Adipocyte (in vitro differentiated cells): ENCODE measurements around the gene TMEM117.
"Not testable (repeated sequence)": the region's sequence is repeated elsewhere in the genome, so short reads cannot be mapped to it uniquely, and the experiment has no call there.

Experiments
- DNase-seq: peaks from one replicate; pipeline ENCODE4 v3.0.0-alpha.2; 2015; ENCODE audit warnings: low read depth
- H3K27me3 ChIP-seq: replicated peaks from 2 replicates; pipeline ENCODE4 v1.7.0; 2013; ENCODE audit warnings: mild to moderate bottlenecking, low read length, moderate library complexity; ENCODE audit not compliant: control insufficient read depth, insufficient read depth
- H3K36me3 ChIP-seq: 2 replicates; pipeline ENCODE4 v1.7.0; 2013; ENCODE audit warnings: low read length, mild to moderate bottlenecking, moderate library complexity; ENCODE audit not compliant: control insufficient read depth, insufficient read depth, severe bottlenecking
- H3K4me1 ChIP-seq: 2 replicates; pipeline ENCODE4 v1.7.0; 2013; ENCODE audit warnings: mild to moderate bottlenecking, low read length, moderate library complexity; ENCODE audit not compliant: control insufficient read depth, insufficient read depth
- H3K4me3 ChIP-seq: 2 replicates; pipeline ENCODE4 v1.7.0; 2013; ENCODE audit warnings: mild to moderate bottlenecking, low read length, moderate library complexity
- H3K9ac ChIP-seq: 2 replicates; pipeline ENCODE4 v1.7.0; 2013; ENCODE audit warnings: mild to moderate bottlenecking, low read length, moderate library complexity
- H3K9me3 ChIP-seq: 2 replicates; pipeline ENCODE4 v1.7.0; 2013; ENCODE audit warnings: mild to moderate bottlenecking, low read length, moderate library complexity; ENCODE audit not compliant: control insufficient read depth

The TMEM117 gene

DNA sequence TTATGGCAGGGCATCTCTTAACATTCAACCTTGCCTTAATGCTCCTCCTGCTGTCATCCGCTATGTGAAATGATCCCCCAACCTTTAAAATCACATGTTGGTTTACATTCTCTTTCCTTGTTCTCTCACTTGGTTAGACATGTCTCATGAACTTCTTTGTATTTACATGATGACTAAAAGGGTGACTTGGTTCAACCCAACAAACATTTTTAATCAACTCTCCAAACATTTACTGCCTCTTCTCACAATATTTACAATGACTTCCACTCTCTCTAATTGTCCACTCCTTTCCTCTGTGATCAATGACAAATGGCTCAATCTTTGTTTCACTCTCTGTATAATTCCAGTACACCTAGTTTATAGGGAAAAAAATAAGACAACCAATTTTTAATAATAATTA lies 534.1 kb downstream of the TMEM117 start:
- DNase-seq: no peak
- Histone ChIP-seq H3K36me3 (no peaks in the 10 kb centered on the region), H3K4me3 (no peak overlapping the region), H3K9me3 (no peaks in the 10 kb centered on the region), H3K4me1 (no peaks in the 10 kb centered on the region), H3K27me3 (no peaks in the 10 kb centered on the region), H3K9ac (no peak overlapping the region)

DNA sequence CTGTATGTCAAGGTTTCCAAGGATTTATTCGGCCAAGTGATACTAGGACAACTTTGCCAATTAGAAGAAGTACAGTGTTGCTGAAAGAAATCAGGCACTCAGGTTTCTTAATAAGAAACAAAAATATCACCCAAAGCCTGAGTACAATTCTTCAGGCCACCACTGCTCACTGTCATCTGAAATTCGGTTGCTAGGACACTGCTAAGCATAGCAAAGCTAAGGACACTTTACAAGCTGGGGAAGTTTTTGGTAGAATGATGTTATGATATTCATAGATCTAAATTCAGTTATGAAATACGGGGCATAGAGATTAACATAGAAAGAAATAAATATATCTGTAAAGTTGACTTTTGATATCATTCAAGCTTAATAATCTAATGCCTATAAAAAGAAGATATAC lies 535.1 kb downstream of the TMEM117 start:
- DNase-seq: no peak
- Histone ChIP-seq H3K36me3 (no peaks in the 10 kb centered on the region), H3K9ac (no peak overlapping the region), H3K9me3 (no peaks in the 10 kb centered on the region), H3K27me3 (no peaks in the 10 kb centered on the region), H3K4me3 (no peak overlapping the region), H3K4me1 (no peaks in the 10 kb centered on the region)

DNA sequence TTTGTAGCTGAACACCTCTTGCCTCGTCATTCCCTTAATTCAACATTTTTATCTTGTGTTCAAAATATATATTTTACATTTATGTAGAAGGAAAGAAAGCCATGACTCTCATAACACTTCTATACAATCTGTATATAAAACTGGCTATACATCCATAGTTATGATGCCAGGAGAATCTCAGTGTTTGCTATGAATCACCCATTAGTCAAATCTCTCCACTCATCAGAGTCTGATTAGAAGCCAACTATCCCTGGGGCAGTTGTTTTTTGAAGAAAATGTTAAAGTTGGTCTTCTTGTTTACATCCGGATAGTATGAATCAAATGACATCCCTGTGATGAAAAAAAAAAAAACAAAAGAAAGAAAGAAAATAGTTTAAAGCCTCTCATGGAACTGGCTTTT lies 536.4 kb downstream of the TMEM117 start:
- Histone ChIP-seq H3K4me1 (no peaks in the 10 kb centered on the region), H3K27me3 (no peaks in the 10 kb centered on the region), H3K36me3 (no peaks in the 10 kb centered on the region), H3K4me3 (no peak overlapping the region), H3K9ac (no peak overlapping the region), H3K9me3 (no peaks in the 10 kb centered on the region)
- peak; percentile 60 for DNase-seq

DNA sequence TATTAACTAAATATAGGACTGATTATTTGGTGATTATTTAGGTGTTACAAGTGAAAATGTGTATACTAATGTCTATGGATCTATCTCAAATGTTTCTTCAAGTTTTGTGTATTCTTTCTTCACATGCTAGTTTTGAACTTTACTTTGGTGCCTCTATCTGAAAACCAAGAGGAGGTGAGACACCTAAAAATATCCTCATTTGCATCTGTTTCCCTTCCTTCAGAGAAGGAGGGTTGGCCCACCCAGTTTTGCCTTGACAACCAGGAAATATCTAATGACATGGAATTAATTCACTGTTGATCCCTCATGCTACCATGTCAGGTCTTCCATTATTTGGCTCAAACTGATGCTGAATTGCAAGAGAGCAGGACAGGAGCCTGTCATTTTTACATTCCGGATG lies 539.8 kb downstream of the TMEM117 start:
- Histone ChIP-seq H3K4me3 (no peak overlapping the region), H3K36me3 (no peaks in the 10 kb centered on the region), H3K27me3 (no peaks in the 10 kb centered on the region), H3K9me3 (no peaks in the 10 kb centered on the region), H3K9ac (no peak overlapping the region), H3K4me1 (no peaks in the 10 kb centered on the region)
- DNase-seq: no peak

DNA sequence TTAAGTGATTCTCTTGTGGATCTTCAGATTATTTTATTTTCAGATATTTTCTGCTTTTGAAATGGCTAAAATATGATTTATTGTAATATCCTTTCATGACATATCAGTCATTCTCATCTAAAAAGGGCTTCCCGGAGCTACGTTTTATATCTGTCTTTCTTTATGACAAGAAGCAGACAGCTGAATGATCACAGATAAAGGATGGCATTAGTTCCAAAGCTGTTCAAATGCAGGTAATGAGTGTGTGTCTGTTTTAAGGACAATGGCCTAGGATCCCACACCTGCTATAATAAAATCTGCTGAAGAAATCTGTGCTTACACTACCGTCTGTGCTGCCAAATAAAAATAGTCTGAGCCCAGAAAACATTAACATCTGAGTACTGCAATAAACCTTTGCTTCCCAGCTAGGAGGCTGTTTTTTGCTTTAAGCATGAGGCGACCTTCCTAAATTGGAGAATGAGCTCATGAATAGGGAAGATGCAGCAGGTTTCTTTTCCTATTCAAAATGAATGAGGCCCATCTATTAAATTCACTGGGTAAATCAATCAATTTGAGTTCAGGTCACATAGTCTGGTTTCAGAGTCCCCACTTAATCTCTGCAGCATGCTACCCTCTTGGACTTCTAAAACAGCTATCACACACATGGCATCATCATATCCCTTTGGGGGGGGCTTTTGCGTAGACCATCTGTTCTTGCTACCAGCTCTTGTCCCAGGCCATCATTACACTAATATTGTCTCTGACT lies 541.7 kb downstream of the TMEM117 start:
- no peak overlapping the region for H3K4me3 ChIP-seq
- no peaks in the 10 kb centered on the region for H3K4me1 ChIP-seq
- no peak overlapping the region for H3K9ac ChIP-seq

DNA sequence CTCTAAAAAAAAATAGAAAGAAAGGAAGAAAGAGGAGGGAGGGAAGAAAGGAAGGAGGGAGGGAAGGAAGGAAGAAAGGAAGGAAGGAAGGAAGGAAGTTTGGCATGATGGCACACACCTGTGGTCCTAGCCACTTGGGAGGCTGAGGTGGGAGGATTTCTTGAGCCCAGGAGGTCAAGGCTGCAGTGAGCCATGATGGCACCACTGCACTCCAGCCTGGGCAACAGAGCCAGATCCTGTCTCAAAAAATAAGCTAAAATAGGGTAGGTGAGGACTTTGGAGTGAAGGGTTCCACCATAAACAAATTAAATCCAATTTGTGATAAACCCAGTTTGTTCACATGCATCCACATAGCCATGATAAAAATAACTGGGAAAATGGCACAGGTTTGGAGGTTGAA lies 543.2 kb downstream of the TMEM117 start:
- not testable (repeated sequence) for H3K36me3 ChIP-seq, H3K4me1 ChIP-seq, DNase-seq, H3K27me3 ChIP-seq, H3K9ac ChIP-seq, H3K4me3 ChIP-seq, H3K9me3 ChIP-seq

More for the DNA sequence above, 541.7 kb downstream of the TMEM117 start:
- no peaks in the 10 kb centered on the region for H3K27me3 ChIP-seq
- no peak for DNase-seq
- H3K36me3 ChIP-seq: no peaks in the 10 kb centered on the region
- no peaks in the 10 kb centered on the region for H3K9me3 ChIP-seq

DNA sequence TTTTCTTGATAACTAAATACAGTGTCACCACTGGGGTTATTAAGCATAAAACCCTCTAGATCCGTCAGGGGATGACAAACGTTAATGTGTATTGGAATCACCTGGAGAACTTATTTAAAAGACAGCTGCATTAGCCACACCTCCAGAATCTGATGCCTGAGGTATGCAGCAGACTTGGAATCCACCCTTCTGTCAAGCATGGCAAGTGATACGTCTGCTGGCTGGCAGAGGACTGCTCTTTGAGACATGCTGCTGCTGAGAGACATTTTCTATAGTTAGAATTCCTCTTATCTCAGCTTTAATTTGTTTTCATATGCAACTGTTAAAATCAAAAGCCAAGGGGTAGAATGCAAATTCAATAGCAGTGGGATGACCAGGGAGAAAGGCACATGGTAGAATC lies 544.0 kb downstream of the TMEM117 start:
- no peaks in the 10 kb centered on the region for H3K4me1 ChIP-seq
- H3K36me3 ChIP-seq: no peaks in the 10 kb centered on the region
- no peaks in the 10 kb centered on the region for H3K27me3 ChIP-seq
- no peak overlapping the region for H3K9ac ChIP-seq
- no peaks in the 10 kb centered on the region for H3K9me3 ChIP-seq
- DNase-seq: no peak
- H3K4me3 ChIP-seq: no peak overlapping the region

DNA sequence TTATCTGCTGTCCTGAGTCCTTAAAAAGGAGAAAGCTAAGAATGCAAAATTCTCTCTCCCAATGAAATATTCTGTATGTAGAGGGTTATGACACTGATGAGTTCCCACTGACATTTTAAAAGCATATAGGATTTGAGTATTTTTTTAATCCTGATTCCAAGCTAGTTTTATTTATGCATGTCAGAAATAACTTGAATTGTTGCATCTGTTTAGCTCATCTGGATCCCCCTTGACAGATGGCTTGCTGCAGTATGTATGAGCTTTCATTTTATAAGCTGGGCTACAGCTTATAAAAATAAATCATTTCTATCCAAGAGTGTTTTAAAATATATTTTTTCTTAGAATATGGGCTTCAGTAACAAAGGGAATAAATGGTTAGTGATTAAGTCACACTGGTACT lies 545.0 kb downstream of the TMEM117 start:
- Histone ChIP-seq H3K4me3 (no peak overlapping the region), H3K9me3 (no peaks in the 10 kb centered on the region), H3K9ac (no peak overlapping the region), H3K36me3 (no peaks in the 10 kb centered on the region), H3K27me3 (no peaks in the 10 kb centered on the region), H3K4me1 (no peaks in the 10 kb centered on the region)
- DNase-seq: no peak

DNA sequence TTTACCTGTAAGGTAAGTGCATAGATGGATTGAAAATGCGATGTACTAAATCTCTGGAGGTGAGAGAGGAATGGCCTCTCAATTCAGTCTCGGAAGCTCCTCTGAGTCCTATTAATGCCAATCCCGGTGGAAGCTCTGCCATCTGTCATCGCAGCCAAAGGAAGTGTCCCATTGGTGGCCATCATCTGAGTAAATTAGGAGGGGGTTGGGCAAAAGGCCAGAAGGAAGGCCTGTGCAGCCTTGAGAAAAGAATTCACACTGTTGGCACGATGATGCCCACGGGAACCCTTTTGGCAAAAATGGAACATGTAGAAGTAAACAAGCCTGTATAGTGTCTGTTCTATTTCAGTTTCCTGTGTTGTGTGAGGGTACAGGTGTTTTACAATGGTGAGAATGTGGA lies 545.5 kb downstream of the TMEM117 start:
- no peaks in the 10 kb centered on the region for H3K4me1 ChIP-seq
- no peak overlapping the region for H3K9ac ChIP-seq
- no peaks in the 10 kb centered on the region for H3K36me3 ChIP-seq
- no peaks in the 10 kb centered on the region for H3K27me3 ChIP-seq
- no peaks in the 10 kb centered on the region for H3K9me3 ChIP-seq
- DNase-seq: no peak
- H3K4me3 ChIP-seq: no peak overlapping the region

DNA sequence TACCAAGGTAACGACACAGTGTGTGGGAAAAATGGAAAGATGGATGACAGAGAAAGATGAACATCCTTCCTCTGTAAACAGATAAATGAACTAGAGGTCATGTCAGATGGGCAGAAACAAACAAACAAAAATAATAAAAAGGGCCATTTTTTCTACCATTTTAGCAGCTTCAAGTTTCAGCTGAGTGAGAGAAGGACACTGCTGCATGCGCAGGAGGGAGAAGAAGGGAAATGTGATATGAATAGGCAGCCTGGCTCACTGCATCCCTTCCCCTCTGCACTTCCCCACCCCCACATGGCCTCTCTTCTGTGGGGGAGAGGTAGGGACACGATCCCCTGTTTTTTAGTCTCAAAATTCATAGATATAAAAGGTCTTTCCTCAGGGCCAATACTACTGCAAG lies 548.3 kb downstream of the TMEM117 start:
- Histone ChIP-seq H3K4me1 (no peaks in the 10 kb centered on the region), H3K36me3 (no peaks in the 10 kb centered on the region)
- DNase-seq: no peak

DNA sequence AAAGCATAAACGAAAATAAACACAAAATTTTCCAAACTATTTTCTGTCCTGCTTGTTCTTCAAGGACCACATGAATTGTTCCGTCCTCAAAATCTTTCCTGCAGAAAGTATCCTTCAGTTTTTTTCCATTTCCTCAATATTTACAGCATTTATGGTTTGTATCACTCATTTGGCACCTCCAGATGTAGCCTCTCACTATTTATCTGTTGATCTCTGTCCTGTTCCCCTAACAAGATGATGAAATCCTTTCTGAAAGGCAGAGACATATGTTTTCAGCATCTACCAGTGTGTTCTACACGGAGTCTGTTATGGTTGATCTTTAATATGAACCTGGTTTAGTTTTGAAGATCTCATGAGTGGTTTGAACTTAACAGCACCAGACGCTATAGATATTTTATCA lies 550.1 kb downstream of the TMEM117 start:
- Histone ChIP-seq H3K27me3 (no peaks in the 10 kb centered on the region), H3K36me3 (no peaks in the 10 kb centered on the region), H3K9ac (no peak overlapping the region), H3K4me1 (no peaks in the 10 kb centered on the region), H3K9me3 (no peaks in the 10 kb centered on the region), H3K4me3 (no peak overlapping the region)
- DNase-seq: peak; percentile 47

More for the DNA sequence above, 548.3 kb downstream of the TMEM117 start:
- no peak overlapping the region for H3K9ac ChIP-seq
- no peaks in the 10 kb centered on the region for H3K27me3 ChIP-seq
- no peaks in the 10 kb centered on the region for H3K9me3 ChIP-seq
- no peak overlapping the region for H3K4me3 ChIP-seq

DNA sequence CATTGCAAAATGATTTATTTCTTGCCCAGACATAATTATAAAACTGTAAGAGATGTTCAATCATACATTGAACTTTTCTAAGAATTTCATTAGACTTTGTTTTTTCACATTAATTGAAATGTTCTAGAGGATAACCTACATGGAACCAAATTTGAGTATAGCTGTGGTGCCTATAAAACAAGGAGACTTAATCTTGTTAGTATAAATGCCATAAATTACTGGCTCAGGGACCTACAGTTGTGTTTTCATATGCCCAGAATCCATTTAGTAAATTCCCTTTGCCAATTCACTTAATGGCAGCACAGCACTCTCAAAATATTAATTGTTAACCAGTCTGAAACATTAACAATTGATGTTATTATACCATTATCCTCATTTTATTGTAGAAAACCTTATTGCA lies 551.7 kb downstream of the TMEM117 start:
- Histone ChIP-seq H3K9ac (no peak overlapping the region), H3K27me3 (no peaks in the 10 kb centered on the region), H3K4me3 (no peak overlapping the region), H3K36me3 (no peaks in the 10 kb centered on the region), H3K4me1 (no peaks in the 10 kb centered on the region), H3K9me3 (no peaks in the 10 kb centered on the region)
- no peak for DNase-seq
